GM10266 (cell line): ENCODE results near the gene CDC42EP5.
"Not testable (repeated sequence)": the region's sequence is repeated elsewhere in the genome, so short reads cannot be mapped to it uniquely, and the experiment has no call there.

ENCODE experiments used
- DNase-seq: peaks from one replicate; pipeline ENCODE4 v3.0.0; 2012; ENCODE audit errors: extremely low spot score
- TF ChIP-seq, protein P1 (sequence below): IDR thresholded peaks from 2 replicates; pipeline ENCODE4 v1.5.1; 2012; ENCODE audit warnings: mild to moderate bottlenecking, low read depth; ENCODE audit not compliant: control insufficient read depth, insufficient read depth; ENCODE audit errors: missing control alignments

The CDC42EP5 gene

DNA sequence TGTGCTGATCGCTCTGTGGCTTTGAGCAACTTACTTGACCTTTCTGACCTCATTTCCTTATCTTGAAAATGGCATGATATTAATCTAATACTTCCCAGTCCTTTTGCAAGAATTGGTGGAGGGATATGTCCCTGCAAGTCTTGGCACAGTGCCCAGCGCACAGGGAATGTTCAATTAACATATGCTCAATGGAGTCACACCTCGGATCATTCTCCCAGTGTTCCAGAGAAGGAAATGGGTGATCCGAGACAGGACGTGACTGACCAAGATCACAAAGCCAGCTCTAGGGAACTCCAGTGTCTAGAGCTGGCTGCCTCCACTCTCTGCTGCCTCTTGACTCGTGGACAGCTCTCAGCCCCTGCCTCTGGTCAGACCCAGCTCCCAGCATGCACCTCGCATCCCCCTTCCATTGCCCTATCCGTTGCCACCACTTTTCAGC, 3.6 kb downstream of the CDC42EP5 start:
- no peak for DNase-seq
- TF ChIP-seq, protein P1, sequence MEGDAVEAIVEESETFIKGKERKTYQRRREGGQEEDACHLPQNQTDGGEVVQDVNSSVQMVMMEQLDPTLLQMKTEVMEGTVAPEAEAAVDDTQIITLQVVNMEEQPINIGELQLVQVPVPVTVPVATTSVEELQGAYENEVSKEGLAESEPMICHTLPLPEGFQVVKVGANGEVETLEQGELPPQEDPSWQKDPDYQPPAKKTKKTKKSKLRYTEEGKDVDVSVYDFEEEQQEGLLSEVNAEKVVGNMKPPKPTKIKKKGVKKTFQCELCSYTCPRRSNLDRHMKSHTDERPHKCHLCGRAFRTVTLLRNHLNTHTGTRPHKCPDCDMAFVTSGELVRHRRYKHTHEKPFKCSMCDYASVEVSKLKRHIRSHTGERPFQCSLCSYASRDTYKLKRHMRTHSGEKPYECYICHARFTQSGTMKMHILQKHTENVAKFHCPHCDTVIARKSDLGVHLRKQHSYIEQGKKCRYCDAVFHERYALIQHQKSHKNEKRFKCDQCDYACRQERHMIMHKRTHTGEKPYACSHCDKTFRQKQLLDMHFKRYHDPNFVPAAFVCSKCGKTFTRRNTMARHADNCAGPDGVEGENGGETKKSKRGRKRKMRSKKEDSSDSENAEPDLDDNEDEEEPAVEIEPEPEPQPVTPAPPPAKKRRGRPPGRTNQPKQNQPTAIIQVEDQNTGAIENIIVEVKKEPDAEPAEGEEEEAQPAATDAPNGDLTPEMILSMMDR: no peak

DNA sequence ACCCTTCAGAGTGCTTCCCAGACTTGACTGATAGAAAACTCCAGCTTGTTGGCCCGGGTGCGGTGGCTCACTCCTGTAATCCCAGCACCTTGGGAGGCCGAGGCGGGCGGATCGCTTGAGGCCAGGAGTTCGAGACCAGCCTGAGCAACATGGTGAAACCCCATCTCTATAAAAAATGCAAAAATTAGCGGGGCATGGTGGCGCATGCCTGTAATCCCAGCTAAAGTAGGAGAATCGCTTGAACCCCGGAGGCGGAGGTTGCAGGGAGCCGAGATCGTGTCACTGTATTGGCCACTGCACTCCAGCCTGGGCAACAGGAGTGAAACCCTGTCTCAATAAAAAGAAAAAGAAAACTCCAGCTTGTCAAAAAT, 7.0 kb downstream of the CDC42EP5 start:
- DNase-seq: not testable (repeated sequence)

DNA sequence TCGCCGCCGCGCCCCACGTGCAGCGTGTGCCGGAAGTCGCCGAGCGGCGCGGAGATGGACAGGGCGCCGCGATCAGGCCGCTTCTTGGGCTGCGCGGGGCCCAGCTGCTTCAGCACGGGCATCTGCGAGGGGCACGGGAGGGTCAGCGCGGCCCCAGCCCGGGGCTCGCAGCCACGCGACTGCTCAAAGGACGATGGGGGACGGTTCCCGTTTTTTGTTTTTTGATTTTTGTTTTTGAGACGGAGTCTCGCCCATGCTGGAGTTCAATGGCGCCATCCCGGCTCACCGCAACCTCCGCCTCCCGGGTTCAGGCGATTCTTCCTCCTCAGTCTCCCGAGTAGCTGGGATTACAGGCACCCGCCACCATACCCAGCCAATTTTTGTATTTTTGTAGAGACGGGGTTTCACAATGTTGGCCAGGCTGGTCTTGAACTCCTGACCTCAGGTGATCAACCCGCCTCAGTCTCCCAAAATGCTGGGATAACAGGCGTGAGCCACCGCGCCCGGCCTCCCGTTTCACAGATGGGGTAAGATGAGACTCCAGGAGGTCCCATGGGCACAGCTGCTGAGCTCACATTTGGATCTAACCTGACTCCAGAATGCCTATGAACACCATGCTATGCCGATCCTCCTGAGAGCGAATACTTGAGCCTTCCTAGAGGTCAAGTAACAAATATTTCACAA, 7.5 kb downstream of the CDC42EP5 start:
- DNase-seq: no peak
- TF ChIP-seq, protein P1: no peak

DNA sequence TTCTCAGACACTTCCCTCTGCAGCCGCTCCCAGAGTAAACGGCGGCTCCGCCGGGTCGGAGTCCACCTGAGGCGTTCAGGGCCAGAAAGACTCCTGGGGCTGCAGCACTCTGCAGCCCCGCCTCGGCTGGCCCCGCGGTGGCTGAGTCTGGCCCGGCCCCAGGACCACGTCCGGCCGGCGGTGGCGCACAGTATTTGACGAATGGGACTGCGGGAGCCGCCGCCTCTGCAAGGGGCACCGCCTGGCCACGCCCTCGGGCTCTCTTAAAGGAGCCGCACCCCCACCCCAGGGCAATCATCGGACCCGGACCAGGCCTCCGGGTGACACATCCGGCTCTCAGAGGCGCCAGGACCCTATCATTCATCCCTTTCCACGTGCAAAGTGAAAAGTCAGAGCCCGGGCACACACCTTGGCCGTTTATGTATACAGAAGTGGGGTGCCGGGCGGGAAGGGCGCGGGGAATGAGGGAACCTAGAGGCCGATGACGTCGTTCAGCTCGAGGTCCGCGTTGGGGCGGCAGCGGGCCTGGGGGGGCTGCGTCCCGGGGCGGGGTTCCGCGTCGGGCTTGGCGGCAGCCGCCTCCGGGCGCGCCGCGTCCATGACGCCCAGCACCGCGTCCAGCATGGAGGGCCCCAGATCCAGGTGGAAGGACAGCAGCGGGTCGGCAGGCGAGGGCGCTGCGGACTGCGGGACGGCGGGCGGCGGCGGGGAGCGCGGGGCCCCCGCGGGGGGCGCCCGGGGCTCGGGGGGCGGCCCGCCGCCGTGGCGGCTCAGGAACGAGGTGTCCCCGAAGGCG, 8.3 kb downstream of the CDC42EP5 start:
- TF ChIP-seq, protein P1: no peak
- peak; percentile 95 for DNase-seq

DNA sequence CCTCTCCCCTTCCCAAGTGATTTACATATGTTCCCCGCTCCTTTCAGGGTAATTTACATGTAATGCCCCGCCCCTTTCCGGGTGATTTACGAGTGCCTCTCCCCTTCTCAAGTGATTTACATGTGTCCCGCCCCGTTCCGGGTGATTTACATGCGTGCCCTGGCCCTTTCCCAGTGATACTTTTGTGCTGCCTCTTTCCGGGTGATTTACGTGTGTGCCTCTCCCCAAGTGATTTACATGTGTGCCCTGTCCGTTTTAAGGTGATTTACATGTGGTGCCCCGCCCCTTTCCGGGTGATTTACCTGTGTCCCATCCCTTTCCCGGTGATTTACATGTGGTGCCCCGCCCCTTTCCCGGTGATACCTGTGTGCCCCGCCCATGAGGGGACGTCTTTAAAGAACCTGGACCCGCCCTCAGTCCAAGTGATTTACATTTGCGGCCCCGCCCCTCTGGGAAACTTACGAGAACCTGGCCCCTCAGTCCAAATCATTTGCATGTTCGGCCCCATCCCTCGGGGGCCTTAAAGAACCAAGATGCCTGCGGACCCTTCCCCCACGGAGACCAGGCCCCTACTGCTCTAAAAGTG, 9.0 kb downstream of the CDC42EP5 start:
- TF ChIP-seq, protein P1: no peak

DNA sequence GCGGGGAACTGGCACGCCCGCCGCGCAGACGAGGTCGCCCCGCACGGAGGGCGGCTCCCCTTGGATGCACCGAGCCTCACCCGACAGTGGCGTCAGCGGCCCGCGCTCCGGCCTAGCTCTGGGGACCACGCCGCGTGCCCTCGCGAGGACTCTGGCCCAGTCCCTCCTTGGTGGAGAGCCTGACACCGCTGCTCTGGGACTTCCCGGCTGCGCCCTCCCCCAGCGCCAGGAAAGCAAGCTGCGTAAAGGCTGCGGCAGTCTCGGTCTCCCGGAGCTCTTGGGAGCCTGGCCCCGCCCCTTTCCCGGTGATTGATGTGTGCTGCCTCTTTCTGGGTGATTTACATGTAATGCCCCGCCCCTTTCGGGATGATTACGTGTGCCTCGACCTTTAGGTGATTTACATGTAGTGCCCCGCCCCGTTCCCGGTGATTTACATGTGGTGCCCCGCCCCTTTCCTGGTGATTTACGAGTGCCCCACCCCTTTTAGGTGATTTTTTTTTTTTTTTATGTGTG, 9.5 kb downstream of the CDC42EP5 start, which contains the start of gene LENG9:
Gene LENG9 (minus strand): TSS at position 248 of the 513 bp plus-strand sequence. CDS start 252 bp downstream, outside the sequence.
- peak; percentile 97 for DNase-seq
- TF ChIP-seq, protein P1: no peak

More for the DNA sequence above, 9.0 kb downstream of the CDC42EP5 start:
- DNase-seq: peak; percentile 93

DNA sequence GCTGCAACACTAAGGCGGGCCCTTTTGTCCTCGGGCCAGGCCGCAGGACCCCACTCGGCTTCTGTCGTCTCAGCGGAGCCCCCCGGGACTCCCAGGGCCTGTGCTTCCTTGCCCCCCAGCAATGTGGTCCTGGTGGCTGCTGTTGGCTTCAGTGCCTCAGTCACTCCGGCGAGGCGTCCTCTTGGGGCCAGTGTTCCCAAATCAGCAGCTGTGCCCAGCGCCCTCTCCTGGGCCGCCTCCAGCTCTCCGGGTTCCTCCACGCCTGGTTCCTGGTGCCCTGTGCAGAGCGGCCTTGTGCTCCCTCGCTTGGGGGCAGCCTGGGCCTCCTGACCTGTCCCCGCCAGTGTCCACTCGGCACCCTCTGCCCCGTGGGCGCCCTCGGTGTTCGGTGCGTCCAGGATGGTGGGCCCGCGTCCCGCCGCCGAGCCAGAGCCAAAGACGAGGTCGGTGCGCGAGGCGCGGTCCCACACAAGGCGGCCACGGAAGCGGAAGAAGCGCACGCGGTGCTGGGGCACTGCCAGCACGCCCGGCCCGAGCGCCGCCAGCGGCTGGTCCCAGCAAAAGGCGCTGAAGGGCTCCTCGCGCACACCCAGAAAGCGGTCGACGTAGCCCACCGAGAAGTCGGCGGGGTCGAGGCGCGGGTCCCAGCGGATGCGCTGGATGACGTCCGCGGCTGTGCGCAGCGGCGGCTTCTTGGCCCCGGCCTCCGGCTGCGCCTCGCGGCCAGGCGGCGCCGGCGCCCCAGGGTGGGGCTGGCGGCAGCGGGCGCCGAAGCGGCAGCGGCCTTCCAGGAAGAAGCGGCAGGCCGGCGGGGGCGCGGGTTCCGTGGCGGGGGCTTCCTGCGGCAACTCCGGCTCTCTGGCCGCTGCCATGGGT, 10.2 kb downstream of the CDC42EP5 start:
- TF ChIP-seq, protein P1: peak; percentile 17
- peak; percentile 57 for DNase-seq
